GM12864 (cell line): ENCODE results near the gene SRPK2.
"Not testable (repeated sequence)": the region's sequence is repeated elsewhere in the genome, so short reads cannot be mapped to it uniquely, and the experiment has no call there.

Experiments
- DNase-seq: peaks from one replicate; pipeline ENCODE4 v3.0.0-alpha.2; 2011; ENCODE audit warnings: low read depth
- H3K4me3 ChIP-seq: 2 replicates; pipeline ENCODE4 v1.5.1; 2011; ENCODE audit warnings: mild to moderate bottlenecking, low read depth, low read length, control low read depth
- TF ChIP-seq, protein P1 (sequence below): IDR thresholded peaks from 2 replicates; pipeline ENCODE4 v1.5.1; 2011; ENCODE audit warnings: low read depth, mild to moderate bottlenecking, moderate library complexity, low read length, control low read depth, inconsistent platforms; ENCODE audit errors: missing control alignments

The SRPK2 gene

DNA sequence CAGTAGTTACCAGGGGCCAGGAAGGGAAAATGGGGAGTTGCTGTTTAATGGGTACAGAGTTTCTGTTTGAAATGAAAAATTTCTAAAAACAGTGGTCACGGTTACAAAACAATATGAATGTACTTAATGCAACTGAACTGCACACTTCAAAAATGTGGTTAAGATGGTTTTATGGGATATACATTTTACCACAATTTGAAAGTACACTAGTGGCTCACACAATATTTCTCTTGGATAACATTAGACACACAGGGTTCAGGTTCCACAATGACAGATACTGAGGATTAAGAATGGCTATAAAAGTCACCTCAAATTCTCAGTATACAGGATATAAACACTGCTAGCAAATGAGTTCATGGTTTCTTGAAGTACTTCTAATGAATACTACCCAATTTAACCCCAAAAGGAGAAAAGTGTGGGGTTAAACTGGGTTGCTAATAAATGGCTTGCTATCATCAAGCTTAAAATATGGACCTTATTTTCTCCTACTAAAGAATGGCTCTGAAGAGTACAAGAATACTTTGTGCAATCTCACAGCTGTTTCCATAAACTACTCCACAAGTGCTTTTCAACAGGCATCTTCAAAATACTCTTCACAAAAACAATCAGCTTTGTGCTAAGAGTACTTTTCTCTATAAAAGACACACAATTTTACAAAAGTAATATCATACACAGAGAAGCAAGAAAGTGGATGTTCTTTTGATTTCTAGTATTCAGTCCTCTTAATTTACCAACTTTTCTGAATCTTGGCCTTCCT, 92.9 kb downstream of the SRPK2 start:
- no peak overlapping the region for H3K4me3 ChIP-seq
- DNase-seq: no peak
- TF ChIP-seq, protein P1, sequence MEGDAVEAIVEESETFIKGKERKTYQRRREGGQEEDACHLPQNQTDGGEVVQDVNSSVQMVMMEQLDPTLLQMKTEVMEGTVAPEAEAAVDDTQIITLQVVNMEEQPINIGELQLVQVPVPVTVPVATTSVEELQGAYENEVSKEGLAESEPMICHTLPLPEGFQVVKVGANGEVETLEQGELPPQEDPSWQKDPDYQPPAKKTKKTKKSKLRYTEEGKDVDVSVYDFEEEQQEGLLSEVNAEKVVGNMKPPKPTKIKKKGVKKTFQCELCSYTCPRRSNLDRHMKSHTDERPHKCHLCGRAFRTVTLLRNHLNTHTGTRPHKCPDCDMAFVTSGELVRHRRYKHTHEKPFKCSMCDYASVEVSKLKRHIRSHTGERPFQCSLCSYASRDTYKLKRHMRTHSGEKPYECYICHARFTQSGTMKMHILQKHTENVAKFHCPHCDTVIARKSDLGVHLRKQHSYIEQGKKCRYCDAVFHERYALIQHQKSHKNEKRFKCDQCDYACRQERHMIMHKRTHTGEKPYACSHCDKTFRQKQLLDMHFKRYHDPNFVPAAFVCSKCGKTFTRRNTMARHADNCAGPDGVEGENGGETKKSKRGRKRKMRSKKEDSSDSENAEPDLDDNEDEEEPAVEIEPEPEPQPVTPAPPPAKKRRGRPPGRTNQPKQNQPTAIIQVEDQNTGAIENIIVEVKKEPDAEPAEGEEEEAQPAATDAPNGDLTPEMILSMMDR: no peak

DNA sequence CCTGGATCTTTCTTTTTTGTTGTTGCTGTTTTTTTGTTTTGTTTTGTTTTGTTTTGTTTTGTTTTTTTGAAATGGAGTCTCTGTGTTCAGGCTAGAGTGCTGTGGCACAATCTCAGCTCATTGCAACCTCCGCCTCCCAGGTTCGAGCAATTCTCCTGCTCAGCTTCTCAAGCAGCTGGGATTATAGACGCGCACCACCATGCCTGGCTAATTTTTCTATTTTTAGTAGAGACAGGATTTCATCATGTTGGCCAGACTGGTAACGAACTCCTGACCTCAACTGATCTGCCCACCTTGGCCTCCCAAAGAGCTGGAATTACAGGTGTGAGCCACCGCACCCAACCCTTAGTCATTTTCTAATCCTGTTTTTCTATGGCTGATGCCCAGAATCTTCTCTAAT, 94.2 kb downstream of the SRPK2 start:
- DNase-seq, H3K4me3 ChIP-seq: not testable (repeated sequence)

DNA sequence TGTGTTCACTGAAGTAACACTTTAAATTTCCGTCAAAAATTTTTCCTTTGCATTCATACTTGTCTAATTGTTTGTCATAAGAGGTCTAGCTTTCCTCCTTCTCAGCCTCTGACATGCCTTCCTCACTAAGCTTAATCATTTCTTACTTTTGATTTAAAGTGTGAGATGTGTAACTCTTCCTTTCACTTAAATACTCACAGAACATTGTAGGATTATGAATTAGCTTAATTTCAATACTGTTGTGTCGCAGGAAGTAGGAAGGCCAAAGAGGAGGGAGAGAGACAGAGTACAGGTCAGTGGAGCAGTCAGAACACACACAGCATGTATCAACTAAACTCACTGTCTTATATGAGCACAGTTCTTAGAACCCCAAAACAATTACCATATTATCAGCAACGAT, 99.0 kb downstream of the SRPK2 start:
- TF ChIP-seq, protein P1: no peak
- no peak overlapping the region for H3K4me3 ChIP-seq
- DNase-seq: no peak

DNA sequence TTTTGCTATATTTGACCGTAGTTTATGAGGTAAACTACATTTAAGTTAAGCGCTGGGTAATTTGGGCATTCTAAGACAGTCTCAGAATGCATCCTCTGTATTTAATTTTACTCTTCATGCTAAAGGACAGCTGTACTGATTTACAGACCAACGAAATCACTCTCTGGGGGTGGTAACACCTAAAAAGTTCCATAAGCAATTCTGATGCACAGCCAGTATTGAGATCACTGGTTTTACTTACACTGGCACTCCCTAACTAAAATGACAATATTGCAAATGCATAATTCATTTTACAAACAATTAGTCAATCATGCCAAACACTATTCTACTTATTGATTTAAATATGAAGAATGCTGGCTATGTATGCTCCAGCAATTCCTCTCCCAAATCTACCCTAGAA, 102.3 kb downstream of the SRPK2 start:
- H3K4me3 ChIP-seq: no peak overlapping the region
- DNase-seq: no peak
- TF ChIP-seq, protein P1: no peak

DNA sequence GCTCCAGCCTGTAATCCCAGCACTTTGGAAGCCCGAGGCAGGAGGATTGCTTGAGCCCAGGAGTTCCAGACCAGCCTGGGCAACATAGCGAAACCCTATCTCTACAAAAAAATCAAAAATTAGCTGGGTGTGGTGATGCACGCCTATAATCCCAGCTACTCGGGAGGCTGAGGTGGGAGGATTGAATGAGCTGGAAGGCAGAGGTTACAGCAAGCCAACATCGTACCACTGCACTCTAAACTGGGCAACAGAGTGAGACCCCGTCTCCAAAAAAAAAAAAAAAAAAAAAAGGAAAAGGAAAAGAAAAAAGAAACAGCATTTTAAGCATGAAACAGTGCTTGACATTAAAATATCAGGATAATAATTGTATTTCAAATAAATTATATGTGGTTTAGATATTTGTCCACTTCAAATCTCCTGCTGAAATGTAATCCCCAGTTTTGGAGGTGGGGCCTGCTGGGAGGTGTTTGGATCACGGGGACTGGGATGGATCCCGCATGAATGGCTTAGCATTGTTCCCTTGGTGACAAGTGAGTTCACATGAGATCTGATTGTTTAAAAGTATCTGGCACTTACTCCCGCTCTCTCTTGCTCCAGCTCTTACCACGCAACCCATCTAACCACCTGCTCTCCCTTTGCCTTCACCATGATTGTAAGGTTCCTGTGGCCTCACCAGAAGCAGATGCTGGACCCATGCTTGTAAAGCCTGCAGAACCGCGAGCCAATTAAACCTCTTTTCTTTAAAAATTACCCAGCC, 103.4 kb downstream of the SRPK2 start:
- H3K4me3 ChIP-seq: no peak overlapping the region
- TF ChIP-seq, protein P1: no peak
- no peak for DNase-seq

DNA sequence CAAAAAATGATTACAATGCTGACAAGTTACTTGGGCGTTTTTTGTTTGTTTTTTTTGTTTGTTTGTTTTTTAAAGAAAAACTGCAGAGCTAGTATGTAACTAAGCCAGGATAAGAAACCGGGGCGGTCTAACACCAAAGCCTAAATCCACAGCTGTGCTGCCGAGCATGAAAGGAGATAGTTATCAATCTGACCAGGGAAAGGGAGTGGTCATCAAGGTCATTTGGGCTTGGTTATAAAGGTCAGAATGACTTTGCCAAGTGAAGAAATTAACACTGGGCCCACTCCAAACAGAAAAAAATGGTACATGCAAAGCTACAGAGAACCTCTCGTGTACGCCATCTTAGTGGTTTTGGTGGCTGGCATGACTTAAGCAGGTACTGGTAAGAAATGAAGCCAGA, 104.7 kb downstream of the SRPK2 start:
- no peak for DNase-seq
- TF ChIP-seq, protein P1: no peak
- H3K4me3 ChIP-seq: no peak overlapping the region

DNA sequence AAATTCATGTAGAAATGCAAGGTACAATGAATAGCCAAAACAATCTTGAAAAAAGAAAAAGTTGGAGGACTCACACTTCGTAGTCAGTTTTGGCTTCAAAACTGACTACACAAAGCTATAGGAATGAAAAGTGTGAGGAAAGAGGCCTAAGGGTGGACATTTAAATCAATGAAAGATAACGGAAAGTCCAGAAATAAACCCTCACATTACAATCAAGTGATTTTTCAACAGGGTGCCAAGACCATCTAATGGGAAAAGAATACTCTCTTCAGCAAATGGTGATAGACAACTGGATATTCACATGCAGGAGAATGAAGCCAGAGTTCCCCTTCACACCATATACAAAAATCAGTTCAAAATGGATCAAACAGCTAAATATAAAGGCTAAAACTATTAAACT, 106.8 kb downstream of the SRPK2 start:
- TF ChIP-seq, protein P1: no peak
- no peak for DNase-seq
- no peak overlapping the region for H3K4me3 ChIP-seq
